Prostate gland (tissue), 2 donors: ENCODE data around the gene CHSY1.

ENCODE experiments used
- POLR2A ChIP-seq: fragments of 450-650 bp; IDR thresholded peaks from one replicate; pipeline ENCODE4 v1.6.1; 2016; ENCODE audit warnings: antibody characterized with exemption, mild to moderate bottlenecking
- POLR2AphosphoS5 ChIP-seq: sonication (generic); formaldehyde crosslinking; IDR thresholded peaks from one replicate; pipeline ENCODE4 v1.6.1; 2017; ENCODE audit warnings: antibody characterized with exemption
- TF ChIP-seq, protein P1 (sequence below), 4 experiments: fragments of 200-600 bp in 2 of 4; fragments of 450-650 bp in 2 of 4; sonication (generic) in 2 of 4; IDR thresholded peaks; 1 replicate in 3 of 4; 2 replicates in 1 of 4; pipeline ENCODE4 v1.5.1; 2016 to 2019; ENCODE audit warnings: antibody characterized with exemption in 4 of 4, mild to moderate bottlenecking in 2 of 4, moderate library complexity in 2 of 4

DNA sequence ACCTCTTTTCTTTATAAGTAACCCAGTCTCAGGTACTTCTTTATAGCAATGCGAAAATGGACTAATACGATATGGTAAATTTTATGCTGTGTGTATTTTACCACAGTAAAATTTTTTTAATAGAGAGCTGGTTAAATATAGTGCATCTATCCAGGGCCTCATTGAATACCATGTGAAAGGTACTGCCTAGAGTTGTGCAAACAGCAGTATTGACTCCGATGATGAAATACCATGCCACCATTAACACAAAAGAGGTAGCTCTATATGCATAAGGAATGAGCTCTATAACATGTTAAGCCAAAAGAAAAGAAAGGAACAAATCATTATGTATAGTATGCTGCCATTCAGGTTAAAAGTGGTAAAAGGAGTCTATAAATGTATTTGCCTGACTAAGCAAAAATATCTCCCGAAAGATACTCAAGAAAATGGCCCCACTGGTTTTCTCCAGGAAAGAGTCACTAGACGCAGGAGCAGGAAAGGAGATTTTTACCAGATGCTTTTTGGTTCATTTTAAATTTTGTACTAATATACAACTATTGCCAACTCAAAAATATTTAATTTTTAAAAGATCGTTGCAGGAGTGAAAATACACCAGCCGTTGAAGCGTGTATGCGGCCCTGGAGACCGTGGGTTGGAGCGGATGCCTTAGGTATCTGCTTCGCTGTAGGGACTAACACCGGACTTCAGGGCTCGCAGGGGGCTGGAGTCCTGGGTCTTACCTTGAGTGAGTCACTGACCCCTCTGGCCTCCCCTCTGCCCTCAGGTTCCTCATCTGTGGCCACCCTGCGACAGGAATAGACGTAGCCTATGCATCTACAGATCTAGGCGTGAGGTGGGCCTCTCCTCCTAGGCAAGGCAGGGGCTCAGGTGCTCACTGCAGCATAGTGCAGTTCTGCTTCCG is 120.1 kb downstream of the CHSY1 start:
- TF ChIP-seq, protein P1, sequence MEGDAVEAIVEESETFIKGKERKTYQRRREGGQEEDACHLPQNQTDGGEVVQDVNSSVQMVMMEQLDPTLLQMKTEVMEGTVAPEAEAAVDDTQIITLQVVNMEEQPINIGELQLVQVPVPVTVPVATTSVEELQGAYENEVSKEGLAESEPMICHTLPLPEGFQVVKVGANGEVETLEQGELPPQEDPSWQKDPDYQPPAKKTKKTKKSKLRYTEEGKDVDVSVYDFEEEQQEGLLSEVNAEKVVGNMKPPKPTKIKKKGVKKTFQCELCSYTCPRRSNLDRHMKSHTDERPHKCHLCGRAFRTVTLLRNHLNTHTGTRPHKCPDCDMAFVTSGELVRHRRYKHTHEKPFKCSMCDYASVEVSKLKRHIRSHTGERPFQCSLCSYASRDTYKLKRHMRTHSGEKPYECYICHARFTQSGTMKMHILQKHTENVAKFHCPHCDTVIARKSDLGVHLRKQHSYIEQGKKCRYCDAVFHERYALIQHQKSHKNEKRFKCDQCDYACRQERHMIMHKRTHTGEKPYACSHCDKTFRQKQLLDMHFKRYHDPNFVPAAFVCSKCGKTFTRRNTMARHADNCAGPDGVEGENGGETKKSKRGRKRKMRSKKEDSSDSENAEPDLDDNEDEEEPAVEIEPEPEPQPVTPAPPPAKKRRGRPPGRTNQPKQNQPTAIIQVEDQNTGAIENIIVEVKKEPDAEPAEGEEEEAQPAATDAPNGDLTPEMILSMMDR (IDR thresholded peaks at IDR 0.05) = no peak
- no peak for TF ChIP-seq POLR2A
- peak; percentile 83 for TF ChIP-seq POLR2AphosphoS5
